Measurements from ENCODE around the gene USP47. TPM values are rescaled to one million over a fixed set of nuclear protein-coding genes. Genes with fewer than 3 reads are reported as not detected.

Gene USP47
- total and polyA plus RNA-seq, 9 of the 15 experiments (the other 6 are each of a cell fraction or from before 2014, with no cell fraction given) = 13.1 to 63.6 (median 34.7) TPM

GRCh38 chr11:11816511-11817314 is 25.1 kb upstream of the USP47 start (continued):
- TF ChIP-seq, protein P1, sequence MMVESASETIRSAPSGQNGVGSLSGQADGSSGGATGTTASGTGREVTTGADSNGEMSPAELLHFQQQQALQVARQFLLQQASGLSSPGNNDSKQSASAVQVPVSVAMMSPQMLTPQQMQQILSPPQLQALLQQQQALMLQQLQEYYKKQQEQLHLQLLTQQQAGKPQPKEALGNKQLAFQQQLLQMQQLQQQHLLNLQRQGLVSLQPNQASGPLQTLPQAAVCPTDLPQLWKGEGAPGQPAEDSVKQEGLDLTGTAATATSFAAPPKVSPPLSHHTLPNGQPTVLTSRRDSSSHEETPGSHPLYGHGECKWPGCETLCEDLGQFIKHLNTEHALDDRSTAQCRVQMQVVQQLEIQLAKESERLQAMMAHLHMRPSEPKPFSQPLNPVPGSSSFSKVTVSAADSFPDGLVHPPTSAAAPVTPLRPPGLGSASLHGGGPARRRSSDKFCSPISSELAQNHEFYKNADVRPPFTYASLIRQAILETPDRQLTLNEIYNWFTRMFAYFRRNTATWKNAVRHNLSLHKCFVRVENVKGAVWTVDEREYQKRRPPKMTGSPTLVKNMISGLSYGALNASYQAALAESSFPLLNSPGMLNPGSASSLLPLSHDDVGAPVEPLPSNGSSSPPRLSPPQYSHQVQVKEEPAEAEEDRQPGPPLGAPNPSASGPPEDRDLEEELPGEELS (CRISPR knock-in tag; IDR thresholded peaks at IDR 0.05; ENCODE audit: borderline replicate concordance) = no peak
- TF ChIP-seq KDM5B (IDR thresholded peaks at IDR 0.05; ENCODE audit: insufficient replicate concordance, low read depth, low read length) (no peak), RCOR1 (IDR thresholded peaks at IDR 0.05; ENCODE audit: borderline replicate concordance in 1 of 2, low read depth in 2 of 2, low read length in 2 of 2) (peak in 1 of 2 experiments; percentile 40; a peak in 1 of 4 replicates), TAF1 (IDR thresholded peaks at IDR 0.05; ENCODE audit: control insufficient read depth, extremely low read depth, insufficient read depth, low read length, severe bottlenecking) (no peak), TEAD4 (IDR thresholded peaks at IDR 0.05; ENCODE audit: low read length) (peak; percentile 79), TEAD4 (CRISPR knock-in tag; IDR thresholded peaks at IDR 0.05; ENCODE audit: borderline replicate concordance) (no peak), CHD1 (IDR thresholded peaks at IDR 0.05; ENCODE audit: low read length) (no peak), SMARCC2 (IDR thresholded peaks at IDR 0.05; ENCODE audit: low read depth) (no peak), HMBOX1 (IDR thresholded peaks at IDR 0.05) (peak; percentile 93), NFIX (CRISPR knock-in tag; IDR thresholded peaks at IDR 0.05; ENCODE audit: low read depth) (no peak), ZNF75A (CRISPR knock-in tag; IDR thresholded peaks at IDR 0.05) (no peak), ZFX (CRISPR knock-in tag; IDR thresholded peaks at IDR 0.05) (peak; percentile 12; the same call in 1 of the 2 replicates), USF2 (CRISPR knock-in tag; IDR thresholded peaks at IDR 0.05) (no peak), SOX6 (IDR thresholded peaks at IDR 0.05) (peak; percentile 94; the same call in 1 of the 2 replicates), ZNF324 (CRISPR knock-in tag; IDR thresholded peaks at IDR 0.05) (no peak), GTF2A2 (tag; IDR thresholded peaks at IDR 0.05) (no peak), SNIP1 (IDR thresholded peaks at IDR 0.05; ENCODE audit: low read depth) (no peak), POLR3G (IDR thresholded peaks at IDR 0.05; ENCODE audit: extremely low read depth, insufficient read length, insufficient replicate concordance) (no peak), HOXB6 (CRISPR knock-in tag; IDR thresholded peaks at IDR 0.05; ENCODE audit: borderline replicate concordance) (no peak), NFRKB (IDR thresholded peaks at IDR 0.05; ENCODE audit: low read depth) (no peak), ZNF583 (CRISPR knock-in tag; IDR thresholded peaks at IDR 0.05) (no peak), ERF (CRISPR knock-in tag; IDR thresholded peaks at IDR 0.05) (no peak), ZBTB17 (CRISPR knock-in tag; IDR thresholded peaks at IDR 0.05) (no peak), RBM17 (IDR thresholded peaks at IDR 0.05; ENCODE audit: borderline replicate concordance, low read depth, low read length) (no peak), SIX5 (IDR thresholded peaks at IDR 0.05; ENCODE audit: borderline replicate concordance in 1 of 2, insufficient read depth in 1 of 2, low read depth in 1 of 2, low read length in 2 of 2) (no peak), SMARCB1 (IDR thresholded peaks at IDR 0.05; ENCODE audit: insufficient read length, low read depth) (no peak)
